Activated CD8-positive, alpha-beta T cell treated with anti-CD3 and anti-CD28 coated beads for 36 hours (primary cell): Measurements from ENCODE around the gene TEDC1. TPM values are rescaled to one million over a fixed set of nuclear protein-coding genes. Genes with fewer than 3 reads are reported as not detected.

ENCODE experiments used
- ATAC-seq: fragments of 200-7000 bp; cut with Tn5 transposase; one replicate; pipeline ENCODE4 v1.10.0; 2021; ENCODE audit warnings: mild to moderate bottlenecking, moderate library complexity
- CTCF ChIA-PET: fragments of 350-600 bp; sonication (Branson Sonifier 250); formaldehyde crosslinking; loops from one replicate; lab custom pipeline; 2021; ENCODE audit warnings: antibody characterized with exemption; lab: Charles Lee
- POLR2A ChIA-PET: fragments of 350-600 bp; sonication (Branson Sonifier 250); formaldehyde crosslinking; loops from one replicate; lab custom pipeline; 2021; ENCODE audit warnings: antibody characterized with exemption; lab: Charles Lee
- DNase-seq: peaks from one replicate; pipeline ENCODE4 v3.0.0-alpha.2; 2020
- H3K27ac Mint-ChIP-seq: one replicate; pipeline ENCODE4 v1.8.0; 2021; ENCODE audit warnings: mild to moderate bottlenecking, mixed read lengths
- H3K27me3 Mint-ChIP-seq: one replicate; pipeline ENCODE4 v1.8.0; 2021; ENCODE audit warnings: mixed read lengths
- H3K36me3 Mint-ChIP-seq: one replicate; pipeline ENCODE4 v1.8.0; 2021; ENCODE audit warnings: low read depth, mixed read lengths
- H3K4me1 Mint-ChIP-seq: one replicate; pipeline ENCODE4 v1.8.0; 2021; ENCODE audit warnings: low read depth, mixed read lengths
- H3K4me3 Mint-ChIP-seq: one replicate; pipeline ENCODE4 v1.8.0; 2021; ENCODE audit warnings: mild to moderate bottlenecking, moderate library complexity, mixed read lengths
- H3K9me3 Mint-ChIP-seq: one replicate; pipeline ENCODE4 v1.8.0; 2021; ENCODE audit warnings: mixed read lengths
- intact Hi-C: fragments of 100-400 bp; cut with micrococcal nuclease; formaldehyde crosslinking; loops from one replicate; pipeline ENCODE4 v1.10.0; 2022
- total RNA-seq, 2 experiments: library from RNA; stranded (reverse); gene quantifications; one replicate each; pipeline ENCODE4 v1.2.3, GENCODE V29; 2021
- TF ChIP-seq, protein P1 (sequence below): fragments of 200-600 bp; IDR thresholded peaks from one replicate; pipeline ENCODE4 v1.8.0; 2022; ENCODE audit warnings: antibody characterized with exemption, mild to moderate bottlenecking

The TEDC1 gene
- total RNA-seq, 2 experiments from 2014 or later, result 30.1 to 31.1 TPM

DNA sequence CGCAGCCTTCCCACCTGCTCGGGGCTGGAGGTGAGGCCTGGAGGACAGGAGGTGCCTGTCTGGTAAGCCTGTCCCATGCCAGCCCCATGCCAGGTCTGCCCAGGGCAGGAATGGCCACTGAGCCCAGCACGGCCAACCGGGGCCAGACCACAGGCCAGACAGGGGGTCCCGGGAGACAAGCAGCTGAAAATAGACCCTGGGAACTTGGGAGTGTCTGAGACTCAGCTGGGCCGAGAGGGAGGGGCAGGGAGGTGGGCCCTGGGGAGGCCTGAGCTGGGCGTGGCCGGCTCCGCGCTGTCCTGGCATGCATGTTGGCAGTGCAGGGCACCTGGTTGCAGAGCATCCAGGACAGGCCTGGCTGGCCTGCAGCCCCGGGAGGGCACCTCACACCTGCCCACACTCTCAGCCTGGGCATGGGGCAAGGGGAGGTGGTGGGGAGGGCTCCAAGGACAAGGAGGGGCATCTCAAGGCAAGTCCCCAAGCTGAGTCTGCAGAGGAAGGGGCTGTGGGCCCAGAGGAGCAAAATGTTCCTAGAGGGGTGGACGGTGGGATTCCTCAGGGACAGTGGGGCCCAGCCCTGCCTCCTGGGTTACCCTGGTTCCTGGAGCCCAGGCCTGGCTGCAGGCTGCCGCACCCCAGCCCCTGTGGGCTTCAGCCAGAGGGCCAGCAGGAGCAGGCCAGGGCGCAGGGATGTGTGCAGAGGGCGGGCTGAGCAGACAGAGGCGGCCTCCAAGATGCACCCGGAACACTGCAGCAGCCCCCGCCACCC lies 7.6 kb upstream of the TEDC1 start:
- H3K4me1 Mint-ChIP-seq, result peaks cover 52% of the 10 kb centered on the region

DNA sequence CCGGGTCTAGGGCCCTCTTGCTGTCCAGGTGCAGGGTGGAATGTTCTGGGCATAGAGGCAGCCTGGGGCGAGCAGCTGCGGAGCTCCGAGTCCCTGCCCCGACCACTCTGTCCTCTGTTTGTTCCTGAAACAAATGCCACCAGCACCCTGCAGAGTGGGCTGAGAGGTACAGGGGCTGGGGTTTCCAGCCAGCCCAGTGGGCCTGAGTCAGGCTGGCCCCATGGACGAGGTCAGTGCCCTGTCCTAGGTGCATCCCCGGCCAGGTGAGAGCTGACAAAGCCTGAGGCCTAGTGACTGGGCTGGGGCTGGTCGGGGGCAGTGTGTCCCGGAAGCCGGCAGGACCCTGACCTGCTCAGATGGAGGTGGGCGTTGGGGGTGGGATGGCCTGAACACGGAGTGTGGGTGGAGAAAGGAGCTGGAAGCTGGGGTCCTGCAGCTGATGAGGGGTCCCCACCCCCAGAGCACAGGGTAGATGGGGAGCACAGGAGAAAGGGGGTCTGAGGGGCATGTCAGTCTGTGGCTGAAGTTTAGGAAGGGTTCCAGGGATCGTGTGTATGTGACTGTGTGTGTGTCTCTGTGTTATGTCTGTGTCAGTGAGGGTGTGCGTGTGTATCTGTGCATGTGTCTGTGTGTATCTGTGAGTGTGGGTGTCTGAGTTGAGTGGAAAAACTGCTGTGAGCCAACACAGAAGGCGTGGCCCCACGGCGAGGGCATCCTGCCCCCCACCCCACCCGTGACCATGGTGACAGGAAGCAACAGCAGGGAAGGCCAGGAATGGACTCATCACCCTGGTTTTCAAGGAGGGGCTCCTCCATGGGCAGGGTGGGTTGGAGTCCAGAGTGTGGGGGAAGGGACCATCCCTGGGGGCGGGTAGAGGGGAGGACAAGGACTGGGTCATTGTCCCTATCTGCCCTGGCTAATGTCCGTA lies 6.7 kb upstream of the TEDC1 start:
- ChIA-PET POLR2A (interaction anchor here (1.1 to 3.2 kb wide), 2 partner anchors 12 to 44 kb away, joined by 3 to 13 read pairs; no protein-coding TSS in a partner anchor), CTCF (interaction anchor here (1.2 kb wide), 1 partner anchor 113 kb away, joined by 3 read pairs; no protein-coding TSS in a partner anchor)
- no peaks in the 10 kb centered on the region for H3K36me3 Mint-ChIP-seq
- intact Hi-C loops, result no loop called here
- H3K9me3 Mint-ChIP-seq, result no peaks in the 10 kb centered on the region
- TF ChIP-seq, protein P1, sequence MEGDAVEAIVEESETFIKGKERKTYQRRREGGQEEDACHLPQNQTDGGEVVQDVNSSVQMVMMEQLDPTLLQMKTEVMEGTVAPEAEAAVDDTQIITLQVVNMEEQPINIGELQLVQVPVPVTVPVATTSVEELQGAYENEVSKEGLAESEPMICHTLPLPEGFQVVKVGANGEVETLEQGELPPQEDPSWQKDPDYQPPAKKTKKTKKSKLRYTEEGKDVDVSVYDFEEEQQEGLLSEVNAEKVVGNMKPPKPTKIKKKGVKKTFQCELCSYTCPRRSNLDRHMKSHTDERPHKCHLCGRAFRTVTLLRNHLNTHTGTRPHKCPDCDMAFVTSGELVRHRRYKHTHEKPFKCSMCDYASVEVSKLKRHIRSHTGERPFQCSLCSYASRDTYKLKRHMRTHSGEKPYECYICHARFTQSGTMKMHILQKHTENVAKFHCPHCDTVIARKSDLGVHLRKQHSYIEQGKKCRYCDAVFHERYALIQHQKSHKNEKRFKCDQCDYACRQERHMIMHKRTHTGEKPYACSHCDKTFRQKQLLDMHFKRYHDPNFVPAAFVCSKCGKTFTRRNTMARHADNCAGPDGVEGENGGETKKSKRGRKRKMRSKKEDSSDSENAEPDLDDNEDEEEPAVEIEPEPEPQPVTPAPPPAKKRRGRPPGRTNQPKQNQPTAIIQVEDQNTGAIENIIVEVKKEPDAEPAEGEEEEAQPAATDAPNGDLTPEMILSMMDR, result no peak
- peaks cover 54% of the 10 kb centered on the region for H3K4me1 Mint-ChIP-seq
- ATAC-seq (no peak), DNase-seq (peak; percentile 52)
- no peak overlapping the region for H3K4me3 Mint-ChIP-seq
- peak overlapping the region; percentile 53 for H3K27ac Mint-ChIP-seq
- H3K27me3 Mint-ChIP-seq, result peaks cover 8% of the 10 kb centered on the region

More for the DNA sequence above, 7.6 kb upstream of the TEDC1 start:
- intact Hi-C loops, result no loop called here
- H3K36me3 Mint-ChIP-seq, result no peaks in the 10 kb centered on the region
- CTCF ChIA-PET, result interaction anchor here (1.1 to 2.9 kb wide), 3 partner anchors 80 to 113 kb away, joined by 3 to 15 read pairs (median 4); no protein-coding TSS in a partner anchor
- POLR2A ChIA-PET, result interaction anchor here (1.1 to 3.2 kb wide), 2 partner anchors 13 to 45 kb away, joined by 3 to 13 read pairs; no protein-coding TSS in a partner anchor
- H3K9me3 Mint-ChIP-seq, result no peaks in the 10 kb centered on the region
- ATAC-seq (no peak), DNase-seq (no peak)
- H3K27ac Mint-ChIP-seq, result no peak overlapping the region
- peaks cover 9% of the 10 kb centered on the region for H3K27me3 Mint-ChIP-seq
- TF ChIP-seq, protein P1, result no peak
- no peak overlapping the region for H3K4me3 Mint-ChIP-seq

DNA sequence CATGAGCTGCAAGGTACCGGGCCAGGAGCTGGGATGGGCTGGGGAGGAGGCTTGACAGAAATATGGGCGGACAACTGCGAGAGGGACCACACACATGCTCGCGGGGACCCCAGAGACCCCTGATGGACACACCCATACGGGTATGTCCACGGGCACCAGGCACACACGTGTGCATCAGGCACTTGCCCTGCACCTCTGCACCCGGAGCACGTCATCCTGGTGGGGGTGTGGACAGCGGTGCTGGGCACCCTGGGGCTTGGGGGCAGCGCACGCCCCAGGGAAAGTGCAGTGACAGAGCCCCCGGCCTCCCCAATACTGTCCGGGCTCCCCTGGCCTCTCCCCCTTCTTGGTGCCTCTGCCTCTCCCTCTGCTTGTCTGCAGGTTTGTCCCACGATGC lies 6.1 kb upstream of the TEDC1 start:
- ATAC-seq (no peak), DNase-seq (no peak)
- no peaks in the 10 kb centered on the region for H3K9me3 Mint-ChIP-seq
- H3K27me3 Mint-ChIP-seq, result peaks cover under 1% of the 10 kb centered on the region
- ChIA-PET CTCF (no interaction called here), POLR2A (no interaction called here)
- intact Hi-C loops, result loop anchor here (5.0 kb wide), 1 partner anchor 113 kb away; no protein-coding TSS in a partner anchor
- TF ChIP-seq, protein P1, result no peak
- no peak overlapping the region for H3K4me3 Mint-ChIP-seq
- H3K36me3 Mint-ChIP-seq, result no peaks in the 10 kb centered on the region
- H3K4me1 Mint-ChIP-seq, result peaks cover 54% of the 10 kb centered on the region
- H3K27ac Mint-ChIP-seq, result no peak overlapping the region

DNA sequence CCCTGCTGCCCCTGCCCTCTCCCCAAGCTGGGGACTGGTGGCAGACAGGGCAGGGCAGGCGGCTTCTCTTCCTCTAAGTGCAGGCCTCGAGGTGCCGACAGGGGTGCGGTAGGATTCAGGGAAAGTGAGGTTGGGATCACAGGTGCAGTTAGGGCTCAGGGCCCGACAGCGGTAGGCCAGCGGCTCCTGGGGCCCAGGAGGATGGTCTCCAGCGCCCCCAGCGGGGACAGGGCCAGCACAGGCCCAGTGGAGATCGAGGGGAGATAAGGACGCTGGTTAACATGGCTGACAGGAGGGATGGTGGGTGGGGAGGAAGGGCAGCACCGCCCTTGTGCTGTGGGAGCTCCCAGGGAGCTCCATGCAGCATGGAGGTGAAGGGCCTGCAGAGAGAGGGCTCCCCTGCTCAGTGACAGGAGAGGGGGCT lies 5.3 kb upstream of the TEDC1 start:
- POLR2A ChIA-PET, result interaction anchor here (0.5 kb wide), 1 partner anchor 732 kb away, joined by 3 read pairs; no protein-coding TSS in a partner anchor

More for the DNA sequence above, 5.3 kb upstream of the TEDC1 start:
- no peak overlapping the region for H3K4me3 Mint-ChIP-seq
- intact Hi-C loops, result loop anchor here (5.0 kb wide), 1 partner anchor 113 kb away; no protein-coding TSS in a partner anchor
- H3K36me3 Mint-ChIP-seq, result no peaks in the 10 kb centered on the region
- DNase-seq (peak; percentile 61), ATAC-seq (no peak)
- H3K27me3 Mint-ChIP-seq, result no peaks in the 10 kb centered on the region
- CTCF ChIA-PET, result interaction anchor here (1.0 to 1.9 kb wide), 2 partner anchors 9 to 115 kb away, joined by 4 read pairs; no protein-coding TSS in a partner anchor
- H3K4me1 Mint-ChIP-seq, result peaks cover 48% of the 10 kb centered on the region
- TF ChIP-seq, protein P1, result no peak
- H3K9me3 Mint-ChIP-seq, result no peaks in the 10 kb centered on the region
- peak overlapping the region; percentile 70 for H3K27ac Mint-ChIP-seq
